Measurements from ENCODE around the gene MPP3.
"Not testable (repeated sequence)": the region's sequence is repeated elsewhere in the genome, so short reads cannot be mapped to it uniquely, and the experiment has no call there.

The MPP3 gene

GRCh38 chr17:43792668-43793067 lies 40.3 kb downstream of the MPP3 start:
- H2BK5ac ChIP-seq (ENCODE audit: low read length); H3K4me1 ChIP-seq (ENCODE audit: control insufficient read depth in 2 of 2, insufficient read depth in 1 of 2, low read depth in 1 of 2, low read length in 2 of 2); H3K4ac ChIP-seq (ENCODE audit: low read length); H3K14ac ChIP-seq (ENCODE audit: low read length); H3K9me3 ChIP-seq (replicated peaks in 1 of 2; ENCODE audit: control insufficient read depth in 2 of 2, insufficient read depth in 1 of 2, low read depth in 1 of 2, low read length in 2 of 2); H2BK120ac ChIP-seq (ENCODE audit: low read depth, low read length); H3K27ac ChIP-seq (replicated peaks; ENCODE audit: low read length); DNase-seq (ENCODE audit: low spot score); H2BK15ac ChIP-seq (ENCODE audit: low read length); H3K79me1 ChIP-seq (ENCODE audit: low read depth, low read length); H2AK5ac ChIP-seq (ENCODE audit: low read depth, low read length); H3K23ac ChIP-seq (ENCODE audit: low read depth, low read length, poor library complexity); H3K36me3 ChIP-seq (replicated peaks in 1 of 2; ENCODE audit: control insufficient read depth in 2 of 2, insufficient read depth in 2 of 2, low read length in 2 of 2); H3K4me3 ChIP-seq (ENCODE audit: low read length in 2 of 2); H3K4me2 ChIP-seq (ENCODE audit: insufficient read depth, low read length, poor library complexity, severe bottlenecking); H2AFZ ChIP-seq (ENCODE audit: low read length); H4K8ac ChIP-seq (ENCODE audit: low read depth, low read length); H4K91ac ChIP-seq (ENCODE audit: low read depth, low read length, poor library complexity); H3K9ac ChIP-seq (ENCODE audit: low read depth, low read length, poor library complexity); H2BK12ac ChIP-seq (ENCODE audit: low read length); H3K27me3 ChIP-seq (ENCODE audit: control insufficient read depth in 3 of 3, insufficient read depth in 3 of 3, low read depth in 1 of 3, low read length in 3 of 3); H3K18ac ChIP-seq (ENCODE audit: low read length): not testable (repeated sequence)
- no CpG with 5 or more reads among the region's 4 CpGs for WGBS, 2 donors (ENCODE audit: extremely low coverage in 2 of 2, insufficient read length in 2 of 2, insufficient replicate concordance in 1 of 2)

DNA sequence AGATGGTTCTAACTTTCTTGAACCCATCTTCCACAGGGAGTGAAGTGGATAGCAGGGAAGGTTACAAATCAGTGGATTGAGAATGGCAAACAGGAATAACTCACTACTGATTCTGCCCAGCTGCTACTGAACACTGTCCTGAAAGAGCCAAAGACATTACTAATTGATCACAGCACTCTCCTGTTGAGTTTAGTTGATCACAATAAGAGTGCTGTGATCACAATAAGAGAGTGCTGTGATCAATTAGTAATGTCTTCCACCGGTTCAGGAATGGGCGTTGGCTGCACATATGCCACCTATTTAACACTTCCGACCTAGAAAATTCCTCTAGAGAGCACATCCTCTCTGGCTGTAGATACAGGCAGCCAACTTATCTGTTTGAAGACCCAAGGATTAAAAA lies 41.4 kb downstream of the MPP3 start:
- H3K4ac ChIP-seq (ENCODE audit: low read length): no peak overlapping the region
- H2BK5ac ChIP-seq (ENCODE audit: low read length): no peak overlapping the region
- H3K4me2 ChIP-seq (ENCODE audit: insufficient read depth, low read length, poor library complexity, severe bottlenecking): no peak overlapping the region
- no peak overlapping the region for H2BK120ac ChIP-seq (ENCODE audit: low read depth, low read length)
- no peak overlapping the region for H3K27ac ChIP-seq (replicated peaks; ENCODE audit: low read length)
- H3K14ac ChIP-seq (ENCODE audit: low read length): no peak overlapping the region
- no peaks in the 10 kb centered on the region for H3K36me3 ChIP-seq (replicated peaks in 1 of 2; ENCODE audit: control insufficient read depth in 2 of 2, insufficient read depth in 2 of 2, low read length in 2 of 2)
- H2BK15ac ChIP-seq (ENCODE audit: low read length): no peak overlapping the region
- no peak overlapping the region for H3K9ac ChIP-seq (ENCODE audit: low read depth, low read length, poor library complexity)
- no peak overlapping the region for H3K23ac ChIP-seq (ENCODE audit: low read depth, low read length, poor library complexity)
- H3K79me1 ChIP-seq (ENCODE audit: low read depth, low read length): no peaks in the 10 kb centered on the region
- H3K4me1 ChIP-seq (ENCODE audit: control insufficient read depth in 2 of 2, insufficient read depth in 1 of 2, low read depth in 1 of 2, low read length in 2 of 2): no peaks in the 10 kb centered on the region
- no peak for DNase-seq (ENCODE audit: low spot score)
- no peak overlapping the region for H4K8ac ChIP-seq (ENCODE audit: low read depth, low read length)
- no CpG with 5 or more reads among the region's 3 CpGs for WGBS, 2 donors (ENCODE audit: extremely low coverage in 2 of 2, insufficient read length in 2 of 2, insufficient replicate concordance in 1 of 2)
- no peak overlapping the region for H4K91ac ChIP-seq (ENCODE audit: low read depth, low read length, poor library complexity)
- peak overlapping the region in 1 of 2 donors; percentile 38 for H3K4me3 ChIP-seq (ENCODE audit: low read length in 2 of 2)
- peak overlapping the region; percentile 83 for H2AFZ ChIP-seq (ENCODE audit: low read length)
- H3K27me3 ChIP-seq (ENCODE audit: control insufficient read depth in 3 of 3, insufficient read depth in 3 of 3, low read depth in 1 of 3, low read length in 3 of 3): no peaks in the 10 kb centered on the region
- H2AK5ac ChIP-seq (ENCODE audit: low read depth, low read length): no peak overlapping the region
- no peak overlapping the region for H2BK12ac ChIP-seq (ENCODE audit: low read length)
- H3K18ac ChIP-seq (ENCODE audit: low read length): no peak overlapping the region
- H3K9me3 ChIP-seq (replicated peaks in 1 of 2; ENCODE audit: control insufficient read depth in 2 of 2, insufficient read depth in 1 of 2, low read depth in 1 of 2, low read length in 2 of 2): peaks cover 0 to 2% of the 10 kb centered on the region in 2 donors

GRCh38 chr17:43790311-43790940 lies 42.5 kb downstream of the MPP3 start:
- DNase-seq (ENCODE audit: low spot score): no peak
- Histone ChIP-seq H3K36me3 (replicated peaks in 1 of 2; ENCODE audit: control insufficient read depth in 2 of 2, insufficient read depth in 2 of 2, low read length in 2 of 2) (no peaks in the 10 kb centered on the region), H3K23ac (ENCODE audit: low read depth, low read length, poor library complexity) (peak overlapping the region; percentile 39), H2AK5ac (ENCODE audit: low read depth, low read length) (no peak overlapping the region), H3K27ac (replicated peaks; ENCODE audit: low read length) (no peak overlapping the region), H2BK12ac (ENCODE audit: low read length) (peak overlapping the region; percentile 78), H4K91ac (ENCODE audit: low read depth, low read length, poor library complexity) (no peak overlapping the region), H3K18ac (ENCODE audit: low read length) (peak overlapping the region; percentile 66), H2BK15ac (ENCODE audit: low read length) (no peak overlapping the region), H3K4me1 (ENCODE audit: control insufficient read depth in 2 of 2, insufficient read depth in 1 of 2, low read depth in 1 of 2, low read length in 2 of 2) (no peaks in the 10 kb centered on the region), H3K4ac (ENCODE audit: low read length) (no peak overlapping the region), H3K14ac (ENCODE audit: low read length) (peak overlapping the region; percentile 23), H3K9ac (ENCODE audit: low read depth, low read length, poor library complexity) (no peak overlapping the region), H4K8ac (ENCODE audit: low read depth, low read length) (no peak overlapping the region), H3K4me2 (ENCODE audit: insufficient read depth, low read length, poor library complexity, severe bottlenecking) (no peak overlapping the region), H3K4me3 (ENCODE audit: low read length in 2 of 2) (peak overlapping the region in 1 of 2 donors; percentile 15), H2BK5ac (ENCODE audit: low read length) (no peak overlapping the region), H2AFZ (ENCODE audit: low read length) (no peak overlapping the region), H3K79me1 (ENCODE audit: low read depth, low read length) (no peaks in the 10 kb centered on the region), H3K9me3 (replicated peaks in 1 of 2; ENCODE audit: control insufficient read depth in 2 of 2, insufficient read depth in 1 of 2, low read depth in 1 of 2, low read length in 2 of 2) (peaks cover 0 to 2% of the 10 kb centered on the region in 2 donors), H2BK120ac (ENCODE audit: low read depth, low read length) (peak overlapping the region; percentile 63), H3K27me3 (ENCODE audit: control insufficient read depth in 3 of 3, insufficient read depth in 3 of 3, low read depth in 1 of 3, low read length in 3 of 3) (no peaks in the 10 kb centered on the region)
- WGBS, 2 donors (ENCODE audit: extremely low coverage in 2 of 2, insufficient read length in 2 of 2, insufficient replicate concordance in 1 of 2): no CpG with 5 or more reads among the region's 14 CpGs

DNA sequence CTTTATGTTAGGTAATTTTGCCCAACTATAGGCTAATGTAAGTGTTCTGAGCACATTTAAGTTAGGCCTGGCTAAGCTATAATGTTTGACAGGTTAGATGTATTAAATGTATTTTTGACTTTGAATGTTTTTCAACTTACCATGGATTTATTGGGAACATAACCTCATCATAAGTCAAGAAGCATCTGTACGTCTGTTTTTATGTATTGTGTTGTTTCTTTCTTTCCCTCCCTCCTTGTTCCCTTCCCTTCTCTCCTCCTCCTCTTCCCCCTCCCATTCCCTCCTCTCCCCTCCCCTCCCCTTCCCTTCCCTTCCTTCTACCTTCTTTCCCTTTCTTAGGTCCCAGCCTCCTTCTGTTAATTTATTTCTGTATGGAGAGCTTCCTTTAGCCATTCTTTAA lies 43.5 kb downstream of the MPP3 start:
- H3K4me2 ChIP-seq (ENCODE audit: insufficient read depth, low read length, poor library complexity, severe bottlenecking): no peak overlapping the region
- H4K8ac ChIP-seq (ENCODE audit: low read depth, low read length): no peak overlapping the region
- H3K18ac ChIP-seq (ENCODE audit: low read length): no peak overlapping the region
- no peak overlapping the region for H2BK5ac ChIP-seq (ENCODE audit: low read length)
- no peak overlapping the region for H2BK120ac ChIP-seq (ENCODE audit: low read depth, low read length)
- H3K27me3 ChIP-seq (ENCODE audit: control insufficient read depth in 3 of 3, insufficient read depth in 3 of 3, low read depth in 1 of 3, low read length in 3 of 3): peaks cover 0 to under 1% (median 0%) of the 10 kb centered on the region in 3 experiments
- H3K4me1 ChIP-seq (ENCODE audit: control insufficient read depth in 2 of 2, insufficient read depth in 1 of 2, low read depth in 1 of 2, low read length in 2 of 2): no peaks in the 10 kb centered on the region
- no peak overlapping the region for H3K4ac ChIP-seq (ENCODE audit: low read length)
- DNase-seq (ENCODE audit: low spot score): no peak
- no peak overlapping the region for H2BK15ac ChIP-seq (ENCODE audit: low read length)
- no peaks in the 10 kb centered on the region for H3K79me1 ChIP-seq (ENCODE audit: low read depth, low read length)
- no peak overlapping the region for H3K23ac ChIP-seq (ENCODE audit: low read depth, low read length, poor library complexity)
- H3K27ac ChIP-seq (replicated peaks; ENCODE audit: low read length): no peak overlapping the region
- H4K91ac ChIP-seq (ENCODE audit: low read depth, low read length, poor library complexity): no peak overlapping the region
- no peak overlapping the region for H3K4me3 ChIP-seq (ENCODE audit: low read length in 2 of 2)
- H3K36me3 ChIP-seq (replicated peaks in 1 of 2; ENCODE audit: control insufficient read depth in 2 of 2, insufficient read depth in 2 of 2, low read length in 2 of 2): no peaks in the 10 kb centered on the region
- H2AFZ ChIP-seq (ENCODE audit: low read length): no peak overlapping the region
- no peak overlapping the region for H2AK5ac ChIP-seq (ENCODE audit: low read depth, low read length)
- no peak overlapping the region for H3K14ac ChIP-seq (ENCODE audit: low read length)
- H3K9me3 ChIP-seq (replicated peaks in 1 of 2; ENCODE audit: control insufficient read depth in 2 of 2, insufficient read depth in 1 of 2, low read depth in 1 of 2, low read length in 2 of 2): peaks cover 0 to 2% of the 10 kb centered on the region in 2 donors
- no peak overlapping the region for H2BK12ac ChIP-seq (ENCODE audit: low read length)
- WGBS, 2 donors (ENCODE audit: extremely low coverage in 2 of 2, insufficient read length in 2 of 2, insufficient replicate concordance in 1 of 2): no CpG with 5 or more reads among the region's 1 CpG
- H3K9ac ChIP-seq (ENCODE audit: low read depth, low read length, poor library complexity): no peak overlapping the region
